NT2/D1 (cell line): ENCODE data around the gene ADCY10.
"Not testable (repeated sequence)": the region's sequence is repeated elsewhere in the genome, so short reads cannot be mapped to it uniquely, and the experiment has no call there.

Experiments used
- DNase-seq: peaks from one replicate; pipeline ENCODE4 v3.0.0-alpha.2; 2011; ENCODE audit warnings: low read depth, low spot score
- H3K27me3 ChIP-seq: 2 replicates; pipeline ENCODE4 v1.6.0; 2011; ENCODE audit warnings: mild to moderate bottlenecking; ENCODE audit not compliant: insufficient read length, insufficient read depth
- H3K36me3 ChIP-seq: 2 replicates; pipeline ENCODE4 v1.6.1; 2011; ENCODE audit warnings: mild to moderate bottlenecking, low read length, mixed read lengths; ENCODE audit not compliant: insufficient read depth, insufficient read length
- H3K4me1 ChIP-seq: 2 replicates; pipeline ENCODE4 v1.5.1; 2011; ENCODE audit not compliant: insufficient read depth, insufficient read length
- H3K4me3 ChIP-seq: 2 replicates; pipeline ENCODE4 v1.5.1; 2011; ENCODE audit warnings: low read depth; ENCODE audit not compliant: insufficient read length
- H3K9ac ChIP-seq: 2 replicates; pipeline ENCODE4 v1.6.0; 2011; ENCODE audit warnings: low read depth; ENCODE audit not compliant: insufficient read length
- H3K9me3 ChIP-seq: 2 replicates; pipeline ENCODE4 v1.5.1; 2011; ENCODE audit warnings: mild to moderate bottlenecking, low read length; ENCODE audit not compliant: insufficient read depth
- SUZ12 ChIP-seq: IDR thresholded peaks from 2 replicates; pipeline ENCODE4 v1.6.1; 2011; ENCODE audit not compliant: insufficient read length, insufficient read depth; ENCODE audit errors: extremely low read depth
- YY1 ChIP-seq: IDR thresholded peaks from 2 replicates; pipeline ENCODE4 v1.6.1; 2011; ENCODE audit not compliant: insufficient read length, insufficient read depth
- ZNF274 ChIP-seq: IDR thresholded peaks from 2 replicates; pipeline ENCODE4 v1.6.1; 2011; ENCODE audit warnings: mild to moderate bottlenecking, low read depth, low read length

Gene ADCY10

GRCh38 chr1:167904652-167905130 lies 9.2 kb downstream of the ADCY10 start:
- H3K36me3 ChIP-seq, result no peaks in the 10 kb centered on the region
- no peaks in the 10 kb centered on the region for H3K4me1 ChIP-seq
- no peaks in the 10 kb centered on the region for H3K27me3 ChIP-seq
- DNase-seq, result peak; percentile 15
- TF ChIP-seq SUZ12 (no peak), YY1 (no peak), ZNF274 (no peak)
- peaks cover 12% of the 10 kb centered on the region for H3K9me3 ChIP-seq
- H3K4me3 ChIP-seq, result no peak overlapping the region
- peak overlapping the region; percentile 46 for H3K9ac ChIP-seq

DNA sequence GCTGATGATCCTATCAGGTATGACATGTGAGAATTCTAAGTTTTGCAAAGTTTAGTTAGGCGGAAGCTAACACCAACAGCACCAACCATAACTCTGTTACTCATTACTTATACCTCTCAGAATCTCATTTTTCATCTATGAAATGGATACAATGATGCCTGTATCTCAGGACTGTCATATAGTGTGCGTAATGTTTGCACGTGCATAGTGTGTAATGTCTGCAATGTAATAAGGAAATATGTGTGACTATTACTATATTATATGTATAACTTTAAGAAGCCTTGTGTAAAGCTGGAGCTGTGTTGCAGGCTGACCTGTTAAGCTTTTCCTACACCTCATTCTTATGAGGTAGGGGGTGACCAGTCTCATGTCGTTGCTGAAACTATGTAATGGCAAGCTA lies 13.0 kb downstream of the ADCY10 start:
- H3K9ac ChIP-seq, result no peak overlapping the region
- no peak overlapping the region for H3K4me3 ChIP-seq
- H3K9me3 ChIP-seq, result no peaks in the 10 kb centered on the region
- TF ChIP-seq SUZ12 (no peak), YY1 (no peak), ZNF274 (no peak)
- no peak for DNase-seq
- no peaks in the 10 kb centered on the region for H3K27me3 ChIP-seq
- no peaks in the 10 kb centered on the region for H3K4me1 ChIP-seq
- no peaks in the 10 kb centered on the region for H3K36me3 ChIP-seq

DNA sequence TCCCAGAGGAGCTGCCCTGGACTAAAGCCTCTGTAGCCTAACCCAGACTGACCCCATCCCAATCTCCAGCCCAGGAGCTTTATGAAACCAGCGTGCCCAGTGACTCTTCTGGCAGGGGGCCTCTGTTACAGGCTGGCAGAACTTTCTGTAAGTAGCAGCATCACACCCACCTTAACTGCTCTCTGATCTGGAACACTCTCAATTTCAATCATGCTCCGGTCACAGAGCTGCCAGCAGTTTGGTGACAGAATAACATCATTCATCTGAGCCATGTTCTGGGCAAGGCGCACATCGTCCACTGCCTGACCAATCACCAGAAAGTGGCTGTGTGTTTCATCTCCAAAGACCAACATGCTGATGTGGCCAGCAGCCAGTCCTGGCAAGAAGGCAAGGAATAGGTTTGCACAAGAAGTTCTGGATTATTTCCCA lies 14.7 kb downstream of the ADCY10 start:
- TF ChIP-seq ZNF274 (no peak), SUZ12 (no peak), YY1 (no peak)
- no peaks in the 10 kb centered on the region for H3K36me3 ChIP-seq
- no peak overlapping the region for H3K9ac ChIP-seq
- no peaks in the 10 kb centered on the region for H3K9me3 ChIP-seq
- H3K4me1 ChIP-seq, result no peaks in the 10 kb centered on the region
- H3K4me3 ChIP-seq, result no peak overlapping the region
- H3K27me3 ChIP-seq, result no peaks in the 10 kb centered on the region
- no peak for DNase-seq

GRCh38 chr1:167898578-167899222 lies 15.2 kb downstream of the ADCY10 start:
- no peaks in the 10 kb centered on the region for H3K27me3 ChIP-seq
- no peaks in the 10 kb centered on the region for H3K4me1 ChIP-seq
- DNase-seq, result no peak
- H3K36me3 ChIP-seq, result no peaks in the 10 kb centered on the region
- TF ChIP-seq ZNF274 (no peak), SUZ12 (no peak), YY1 (no peak)
- H3K4me3 ChIP-seq, result no peak overlapping the region
- no peaks in the 10 kb centered on the region for H3K9me3 ChIP-seq
- no peak overlapping the region for H3K9ac ChIP-seq

DNA sequence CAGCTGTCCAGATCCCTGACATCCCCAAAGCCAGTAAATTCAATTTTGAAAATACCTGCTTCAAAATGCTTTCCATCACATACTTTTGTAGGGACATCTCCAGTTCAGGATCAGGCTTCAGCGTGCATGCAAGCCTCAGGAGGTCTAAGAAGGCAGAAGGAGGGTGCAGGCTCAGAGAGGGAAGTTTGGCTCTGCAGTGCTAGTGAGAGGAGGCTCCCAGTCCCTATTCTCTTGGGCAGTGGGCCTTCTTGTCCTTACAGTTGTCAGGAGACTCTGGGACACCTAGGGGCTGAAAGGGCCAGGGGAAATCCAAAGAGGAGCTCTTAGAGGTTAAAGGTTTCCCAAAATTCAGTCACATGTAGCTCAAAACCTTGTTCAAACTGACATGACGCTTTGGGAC lies 20.1 kb downstream of the ADCY10 start:
- H3K4me1 ChIP-seq, result no peaks in the 10 kb centered on the region
- no peak for DNase-seq

GRCh38 chr1:167890400-167890799 lies 23.5 kb downstream of the ADCY10 start:
- no peak for DNase-seq
- H3K4me1 ChIP-seq, result no peaks in the 10 kb centered on the region
- TF ChIP-seq ZNF274 (no peak), YY1 (no peak), SUZ12 (no peak)
- H3K9me3 ChIP-seq, result no peaks in the 10 kb centered on the region
- no peaks in the 10 kb centered on the region for H3K36me3 ChIP-seq
- no peak overlapping the region for H3K9ac ChIP-seq
- H3K4me3 ChIP-seq, result no peak overlapping the region
- H3K27me3 ChIP-seq, result no peaks in the 10 kb centered on the region

More for the DNA sequence above, 20.1 kb downstream of the ADCY10 start:
- no peaks in the 10 kb centered on the region for H3K36me3 ChIP-seq
- H3K4me3 ChIP-seq, result no peak overlapping the region
- no peak overlapping the region for H3K9ac ChIP-seq
- H3K9me3 ChIP-seq, result no peaks in the 10 kb centered on the region
- no peaks in the 10 kb centered on the region for H3K27me3 ChIP-seq
- TF ChIP-seq ZNF274 (no peak), YY1 (no peak), SUZ12 (no peak)

DNA sequence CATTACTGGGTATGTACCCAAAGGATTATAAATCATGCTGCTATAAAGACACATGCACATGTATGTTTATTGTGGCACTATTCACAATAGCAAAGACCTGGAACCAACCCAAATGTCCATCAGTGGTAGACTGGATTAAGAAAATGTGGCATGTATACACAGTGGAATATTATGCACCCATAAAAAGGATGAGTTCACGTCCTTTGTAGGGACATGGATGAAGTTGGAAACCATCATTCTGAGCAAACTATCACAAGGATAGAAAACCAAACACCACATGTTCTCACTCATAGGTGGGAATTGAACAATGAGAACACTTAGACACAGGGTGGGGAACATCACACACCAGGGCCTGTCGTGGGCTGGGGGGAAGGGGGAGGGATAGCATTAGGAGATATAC lies 26.7 kb downstream of the ADCY10 start:
- DNase-seq, H3K4me3 ChIP-seq, H3K27me3 ChIP-seq, H3K36me3 ChIP-seq, H3K9me3 ChIP-seq, H3K9ac ChIP-seq, H3K4me1 ChIP-seq: not testable (repeated sequence)
